ENCODE data around the gene CCDC154.
"Not testable (repeated sequence)": the region's sequence is repeated elsewhere in the genome, so short reads cannot be mapped to it uniquely, and the experiment has no call there.

The CCDC154 gene

GRCh38 chr16:1443980-1444729, at the start of gene CCDC154:
Gene CCDC154, minus strand, starts transcription at chr16:1444556. Its CDS starts 234 bp downstream, at chr16:1444322.
- no peak for DNase-seq (ENCODE audit: low spot score)

- no peak for DNase-seq (ENCODE audit: low spot score)
These were observed 49.4 kb upstream of the CCDC154 start for GRCh38 chr16:1493746-1494094.

- DNase-seq (ENCODE audit: low spot score) = peak; percentile 88
These were observed 48.8 kb upstream of the CCDC154 start, which contains the start of gene TELO2 for GRCh38 chr16:1492923-1493745. Gene TELO2, plus strand, starts transcription at chr16:1493360. Its CDS starts 922 bp downstream, at chr16:1494282.

GRCh38 chr16:1492082-1492922, 47.9 kb upstream of the CCDC154 start:
- DNase-seq (ENCODE audit: low spot score) = no peak

- no peak for DNase-seq (ENCODE audit: low spot score)
These were observed 47.0 kb upstream of the CCDC154 start for GRCh38 chr16:1491327-1491726.

GRCh38 chr16:1489077-1489476, 44.7 kb upstream of the CCDC154 start:
- DNase-seq (ENCODE audit: low spot score) = no peak

- DNase-seq (ENCODE audit: low spot score) = no peak
These were observed 44.3 kb upstream of the CCDC154 start, which contains the start of gene PTX4 for GRCh38 chr16:1488619-1489018. Gene PTX4, minus strand, starts transcription at chr16:1488944. Its CDS starts 35 bp downstream, at chr16:1488909.

GRCh38 chr16:1488054-1488601, 43.8 kb upstream of the CCDC154 start:
- no peak for DNase-seq (ENCODE audit: low spot score)

- no peak for DNase-seq (ENCODE audit: low spot score)
These were observed 43.2 kb upstream of the CCDC154 start for GRCh38 chr16:1487395-1488053.

- no peak for DNase-seq (ENCODE audit: low spot score)
These were observed 42.4 kb upstream of the CCDC154 start for GRCh38 chr16:1486551-1487390.

- DNase-seq (ENCODE audit: low spot score) = no peak
These were observed 41.6 kb upstream of the CCDC154 start for GRCh38 chr16:1485847-1486496.

GRCh38 chr16:1481906-1482835, 37.8 kb upstream of the CCDC154 start:
- DNase-seq (ENCODE audit: low spot score) = no peak

- DNase-seq (ENCODE audit: low spot score) = not testable (repeated sequence)
These were observed 34.6 kb upstream of the CCDC154 start for GRCh38 chr16:1478937-1479336.

GRCh38 chr16:1477033-1477432, 32.7 kb upstream of the CCDC154 start:
- DNase-seq (ENCODE audit: low spot score) = no peak

- DNase-seq (ENCODE audit: low spot score) = no peak
These were observed 31.3 kb upstream of the CCDC154 start for GRCh38 chr16:1475552-1476114.

GRCh38 chr16:1474796-1475551, 30.6 kb upstream of the CCDC154 start, which contains the start of gene CLCN7:
Gene CLCN7, minus strand, starts transcription at chr16:1475028. Its CDS starts 54 bp downstream, at chr16:1474974.
- peak; percentile 85 for DNase-seq (ENCODE audit: low spot score)

GRCh38 chr16:1474082-1474795, 29.9 kb upstream of the CCDC154 start:
- no peak for DNase-seq (ENCODE audit: low spot score)

Measured in CD4-positive, alpha-beta T cell treated with Interleukin-6 at 100 ng/mL for 8 hours (primary cell).